ENCODE results near the gene ZNF80.

ZNF80 gene

DNA sequence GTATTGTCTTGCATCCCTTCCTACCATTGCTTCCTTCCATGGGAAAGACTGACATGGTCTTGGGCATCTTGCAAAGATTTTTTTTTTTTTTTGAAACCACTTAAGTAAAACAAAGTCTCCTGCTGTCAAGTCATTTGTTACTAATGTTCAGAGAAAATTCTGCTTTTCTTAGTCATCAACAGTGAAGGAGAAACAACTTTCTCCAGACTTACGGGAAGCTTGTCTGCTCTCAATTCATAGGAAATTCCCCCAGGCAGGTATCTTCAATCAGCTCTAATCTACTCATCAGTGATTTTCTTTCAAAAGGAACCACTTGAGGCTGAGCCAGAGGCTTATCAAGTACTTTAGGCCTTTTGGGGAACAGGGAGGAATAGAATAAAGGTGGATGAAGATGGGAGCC, 42.6 kb downstream of the ZNF80 start:
- no peak overlapping the region for H3K27ac ChIP-seq
- no peak for DNase-seq
- no peaks in the 10 kb centered on the region for H3K9me3 ChIP-seq (ENCODE audit: severe bottlenecking)
- no peak overlapping the region for H3K4me3 ChIP-seq (ENCODE audit: low read depth, low read length)
- no peaks in the 10 kb centered on the region for H3K36me3 ChIP-seq
- H3K27me3 ChIP-seq (ENCODE audit: insufficient read depth, low read depth, severe bottlenecking), result peaks cover 3% of the 10 kb centered on the region
- TF ChIP-seq, protein P1, sequence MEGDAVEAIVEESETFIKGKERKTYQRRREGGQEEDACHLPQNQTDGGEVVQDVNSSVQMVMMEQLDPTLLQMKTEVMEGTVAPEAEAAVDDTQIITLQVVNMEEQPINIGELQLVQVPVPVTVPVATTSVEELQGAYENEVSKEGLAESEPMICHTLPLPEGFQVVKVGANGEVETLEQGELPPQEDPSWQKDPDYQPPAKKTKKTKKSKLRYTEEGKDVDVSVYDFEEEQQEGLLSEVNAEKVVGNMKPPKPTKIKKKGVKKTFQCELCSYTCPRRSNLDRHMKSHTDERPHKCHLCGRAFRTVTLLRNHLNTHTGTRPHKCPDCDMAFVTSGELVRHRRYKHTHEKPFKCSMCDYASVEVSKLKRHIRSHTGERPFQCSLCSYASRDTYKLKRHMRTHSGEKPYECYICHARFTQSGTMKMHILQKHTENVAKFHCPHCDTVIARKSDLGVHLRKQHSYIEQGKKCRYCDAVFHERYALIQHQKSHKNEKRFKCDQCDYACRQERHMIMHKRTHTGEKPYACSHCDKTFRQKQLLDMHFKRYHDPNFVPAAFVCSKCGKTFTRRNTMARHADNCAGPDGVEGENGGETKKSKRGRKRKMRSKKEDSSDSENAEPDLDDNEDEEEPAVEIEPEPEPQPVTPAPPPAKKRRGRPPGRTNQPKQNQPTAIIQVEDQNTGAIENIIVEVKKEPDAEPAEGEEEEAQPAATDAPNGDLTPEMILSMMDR (IDR thresholded peaks at IDR 0.05; ENCODE audit: low read depth, low read length), result no peak

DNA sequence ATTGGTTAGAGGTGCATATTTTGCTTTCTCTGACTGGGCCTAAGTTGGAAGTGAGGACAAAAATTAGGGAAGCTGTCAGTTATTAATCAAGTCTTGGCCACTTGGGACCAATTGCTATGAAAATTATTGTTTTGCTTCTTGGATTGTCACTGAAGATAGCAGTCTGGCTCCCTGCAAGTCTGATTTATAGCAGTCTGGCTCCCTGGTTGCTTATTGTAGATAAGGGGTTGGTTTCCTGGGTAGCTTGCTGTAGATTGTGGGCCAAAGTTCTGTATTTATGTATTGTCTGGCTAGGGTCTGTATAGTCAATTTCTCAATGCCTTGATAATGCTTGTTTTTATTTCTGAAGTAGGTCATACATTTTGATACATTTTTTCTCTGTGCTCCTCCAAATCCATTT, 45.2 kb downstream of the ZNF80 start:
- H3K4me3 ChIP-seq (ENCODE audit: low read depth, low read length), result no peak overlapping the region
- no peak for DNase-seq
- TF ChIP-seq, protein P1 (IDR thresholded peaks at IDR 0.05; ENCODE audit: low read depth, low read length), result no peak
- no peak overlapping the region for H3K27ac ChIP-seq
- peaks cover 3% of the 10 kb centered on the region for H3K27me3 ChIP-seq (ENCODE audit: insufficient read depth, low read depth, severe bottlenecking)
- no peaks in the 10 kb centered on the region for H3K9me3 ChIP-seq (ENCODE audit: severe bottlenecking)
- H3K36me3 ChIP-seq, result no peaks in the 10 kb centered on the region

- DNase-seq, result no peak
- no peaks in the 10 kb centered on the region for H3K9me3 ChIP-seq (ENCODE audit: severe bottlenecking)
- H3K27ac ChIP-seq, result no peak overlapping the region
- no peaks in the 10 kb centered on the region for H3K36me3 ChIP-seq
- H3K4me3 ChIP-seq (ENCODE audit: low read depth, low read length), result no peak overlapping the region
- TF ChIP-seq, protein P1 (IDR thresholded peaks at IDR 0.05; ENCODE audit: low read depth, low read length), result no peak
- peaks cover 2% of the 10 kb centered on the region for H3K27me3 ChIP-seq (ENCODE audit: insufficient read depth, low read depth, severe bottlenecking)
Observed at GRCh38 chr3:114186501-114186900, 50.9 kb downstream of the ZNF80 start.

Measured in WERI-Rb-1 (cell line).